SJSA1 (cell line): ENCODE data around the gene COL8A2. TPM values are rescaled to one million over a fixed set of nuclear protein-coding genes. Genes with fewer than 3 reads are reported as not detected.

Source experiments
- DNase-seq, 2 experiments: peaks; one replicate each; pipeline ENCODE4 v3.0.0-alpha.2; 2015 to 2020; ENCODE audit warnings: low spot score in 2 of 2, low read depth in 1 of 2
- H3K27ac ChIP-seq: fragments of 250-450 bp; sonication (Bioruptor Pico); 2 replicates; pipeline ENCODE4 v1.5.1; 2020; ENCODE audit warnings: mild to moderate bottlenecking, moderate library complexity
- H3K27me3 ChIP-seq: fragments of 250-450 bp; sonication (Bioruptor Pico); replicated peaks from 2 replicates; pipeline ENCODE4 v1.5.1; 2020; ENCODE audit warnings: mild to moderate bottlenecking, moderate library complexity
- H3K36me3 ChIP-seq: fragments of 250-450 bp; sonication (Bioruptor Pico); 2 replicates; pipeline ENCODE4 v1.5.1; 2020; ENCODE audit warnings: mild to moderate bottlenecking
- H3K4me1 ChIP-seq: fragments of 250-450 bp; sonication (Bioruptor Pico); replicated peaks from 2 replicates; pipeline ENCODE4 v1.6.1; 2021; ENCODE audit warnings: mild to moderate bottlenecking
- H3K4me3 ChIP-seq: fragments of 250-450 bp; sonication (Bioruptor Pico); 2 replicates; pipeline ENCODE4 v1.5.1; 2020; ENCODE audit warnings: mild to moderate bottlenecking
- H3K9me3 ChIP-seq: fragments of 250-450 bp; sonication (Bioruptor Pico); replicated peaks from 2 replicates; pipeline ENCODE4 v1.5.1; 2020; ENCODE audit warnings: mild to moderate bottlenecking
- total RNA-seq: library from RNA; depleted of rRNA; stranded (reverse); fragments of >200 nt; shearing (Covaris generic); gene quantifications from 2 replicates; pipeline ENCODE4 v1.2.3, GENCODE V29; 2014

The COL8A2 gene
- total RNA-seq, 1 experiment from 2014 or later, result 1.1 TPM

DNA sequence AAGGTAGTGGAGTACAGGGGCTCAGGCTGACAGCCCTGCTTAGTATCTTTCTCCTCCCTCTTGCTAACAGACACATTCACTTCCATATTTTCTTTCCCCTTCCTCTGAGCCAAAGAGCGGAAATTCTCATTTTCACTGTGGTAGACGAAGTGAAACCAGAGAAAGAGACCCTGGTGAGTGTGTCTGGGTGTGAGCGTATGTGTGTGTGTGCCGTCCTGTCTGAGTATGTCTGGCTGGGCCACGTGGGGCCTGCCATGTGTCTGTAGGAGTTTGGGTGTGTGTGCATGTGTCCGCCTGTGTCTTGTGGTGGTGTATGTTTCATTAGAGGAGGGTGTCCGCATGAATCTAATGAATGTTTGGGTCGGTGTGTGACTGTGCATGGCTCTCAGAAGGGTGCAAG lies 1.7 kb downstream of the COL8A2 start:
- Histone ChIP-seq H3K9me3 (no peaks in the 10 kb centered on the region), H3K27me3 (peaks cover 13% of the 10 kb centered on the region), H3K4me1 (peaks cover 18% of the 10 kb centered on the region), H3K27ac (no peak overlapping the region), H3K36me3 (no peaks in the 10 kb centered on the region), H3K4me3 (no peak overlapping the region)
- no peak for DNase-seq

DNA sequence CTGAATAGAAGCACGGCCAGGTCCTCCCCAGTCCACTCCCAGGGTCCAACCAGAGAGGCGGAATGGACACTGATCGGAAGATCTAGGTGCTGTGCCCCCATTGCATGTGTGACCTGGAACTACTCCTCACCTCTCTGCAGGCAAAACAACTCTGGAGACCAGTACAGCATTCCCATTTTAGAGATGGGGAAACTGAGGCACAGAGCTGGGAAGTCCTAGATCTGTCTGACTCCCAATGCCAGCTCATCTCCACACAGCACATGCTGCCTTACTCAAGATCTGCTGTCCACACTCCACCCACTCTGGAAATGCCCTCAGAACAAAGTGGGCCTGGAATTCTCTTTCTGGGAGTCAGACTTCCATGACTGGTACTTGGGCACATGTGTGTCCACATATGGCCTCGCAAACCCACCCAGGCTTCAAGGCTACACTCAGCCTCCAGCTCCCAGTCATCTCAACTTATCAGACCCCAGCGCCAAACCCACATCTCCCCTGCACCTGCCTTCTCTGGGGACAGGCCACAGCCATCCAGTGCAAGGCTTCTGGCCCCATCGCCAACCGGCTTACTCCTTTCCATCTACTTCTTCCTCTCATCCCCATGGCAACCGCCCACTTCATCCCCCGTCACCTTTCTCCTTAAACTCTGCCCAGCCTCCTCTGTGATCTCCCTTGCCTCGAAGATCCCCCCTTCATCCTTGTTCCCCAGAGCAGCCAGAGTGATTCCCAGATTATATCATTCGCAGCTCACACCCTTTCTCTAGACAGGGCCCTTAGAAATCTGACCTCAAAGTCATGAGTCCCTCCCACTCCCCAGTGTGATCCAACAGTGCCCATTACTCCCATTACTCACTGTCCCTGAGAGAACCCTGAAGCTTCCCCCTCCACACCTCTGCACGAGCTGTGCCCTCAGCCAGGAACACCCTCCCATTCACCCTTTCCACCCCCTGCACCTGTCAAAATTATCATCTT lies 2.7 kb downstream of the COL8A2 start:
- peaks cover 18% of the 10 kb centered on the region for H3K4me1 ChIP-seq
- H3K36me3 ChIP-seq, result no peaks in the 10 kb centered on the region
- no peak overlapping the region for H3K27ac ChIP-seq
- H3K4me3 ChIP-seq, result no peak overlapping the region
- peaks cover 13% of the 10 kb centered on the region for H3K27me3 ChIP-seq
- DNase-seq, result no peak
- no peaks in the 10 kb centered on the region for H3K9me3 ChIP-seq

DNA sequence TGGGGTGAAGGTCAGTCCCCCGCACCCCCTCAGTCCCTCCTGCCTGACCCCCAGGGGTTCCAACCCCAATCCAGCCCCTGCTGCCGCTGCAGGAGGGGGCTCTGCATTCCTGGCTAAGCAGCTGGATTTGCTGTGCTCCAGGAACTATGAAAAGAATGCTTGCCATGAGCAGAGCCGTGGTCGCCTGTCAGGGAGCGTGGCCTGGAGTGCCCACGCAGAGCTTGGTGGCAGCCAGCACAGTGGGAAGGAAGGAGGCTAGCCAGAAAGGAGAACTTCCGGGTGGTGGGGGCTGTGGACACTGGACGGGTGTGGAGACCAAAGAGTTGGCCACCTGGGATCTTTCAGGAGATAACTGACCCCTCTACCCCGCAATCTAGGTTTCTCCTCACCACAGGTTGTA lies 5.6 kb downstream of the COL8A2 start:
- Histone ChIP-seq H3K36me3 (no peaks in the 10 kb centered on the region), H3K4me3 (no peak overlapping the region), H3K9me3 (no peaks in the 10 kb centered on the region), H3K27me3 (peaks cover 5% of the 10 kb centered on the region; the same call in 1 of the 2 replicates), H3K4me1 (peaks cover 28% of the 10 kb centered on the region), H3K27ac (no peak overlapping the region)
- no peak for DNase-seq

DNA sequence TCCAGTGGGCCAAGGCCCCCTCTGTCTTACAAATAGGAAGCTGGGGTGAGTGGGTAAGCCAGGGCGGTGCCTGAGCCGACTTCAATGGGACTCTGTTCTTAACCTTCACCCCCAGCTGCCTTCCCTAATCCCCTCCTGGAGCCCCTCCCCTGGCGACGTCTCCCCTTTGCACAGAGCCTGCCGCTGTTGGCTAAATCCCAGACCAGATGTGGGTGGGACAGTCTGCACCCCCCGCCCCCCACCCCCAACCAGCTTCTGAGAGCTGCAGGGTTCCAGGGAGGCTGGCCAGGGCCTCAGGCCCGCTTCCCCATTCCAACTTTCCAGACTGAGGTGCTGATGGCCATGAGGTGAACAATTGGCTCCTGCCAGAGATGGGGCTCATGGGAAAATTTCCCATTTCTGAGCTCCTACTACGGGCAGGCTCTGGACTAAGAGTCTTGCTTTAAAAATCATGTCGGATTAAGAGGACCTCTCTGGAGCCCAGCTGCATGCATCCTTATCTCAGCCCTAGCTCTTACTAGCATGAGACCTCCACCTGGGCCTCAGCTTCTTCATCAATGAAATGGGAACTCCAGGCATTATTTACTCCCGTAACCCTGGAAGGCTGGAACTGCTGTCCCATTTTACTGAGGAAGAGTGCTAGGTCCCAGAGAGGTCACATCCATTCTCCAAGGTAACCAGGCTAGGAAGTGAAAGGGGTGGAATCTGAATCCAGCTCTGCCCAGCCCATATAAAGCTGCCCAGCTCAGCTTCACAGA lies 6.4 kb downstream of the COL8A2 start:
- Histone ChIP-seq H3K36me3 (no peaks in the 10 kb centered on the region), H3K4me1 (peaks cover 29% of the 10 kb centered on the region), H3K27ac (no peak overlapping the region), H3K9me3 (no peaks in the 10 kb centered on the region), H3K4me3 (no peak overlapping the region), H3K27me3 (no peaks in the 10 kb centered on the region)
- DNase-seq, result no peak

DNA sequence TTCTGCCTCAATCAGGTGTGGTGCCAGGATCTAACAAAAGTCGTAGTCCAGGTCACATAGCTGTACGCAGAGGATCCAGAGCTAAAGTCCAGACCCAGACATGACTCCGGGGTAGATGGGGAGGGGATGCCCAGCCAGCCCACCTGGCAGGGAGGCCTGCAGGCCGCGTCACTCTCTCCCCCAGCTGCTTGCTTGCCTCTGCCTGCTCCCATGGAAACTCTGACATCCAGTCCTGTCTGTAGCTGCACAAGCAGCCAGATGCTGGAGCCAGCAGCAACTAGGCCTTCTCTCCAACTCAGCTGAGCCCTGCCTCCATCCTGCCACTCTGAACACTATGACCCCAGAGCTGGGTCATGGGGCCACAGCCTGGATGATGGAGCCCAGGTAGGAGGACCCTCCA lies 8.1 kb downstream of the COL8A2 start:
- no peaks in the 10 kb centered on the region for H3K27me3 ChIP-seq
- peaks cover 29% of the 10 kb centered on the region for H3K4me1 ChIP-seq
- no peaks in the 10 kb centered on the region for H3K9me3 ChIP-seq
- DNase-seq, result no peak
- no peak overlapping the region for H3K27ac ChIP-seq
- no peaks in the 10 kb centered on the region for H3K36me3 ChIP-seq
- H3K4me3 ChIP-seq, result no peak overlapping the region

DNA sequence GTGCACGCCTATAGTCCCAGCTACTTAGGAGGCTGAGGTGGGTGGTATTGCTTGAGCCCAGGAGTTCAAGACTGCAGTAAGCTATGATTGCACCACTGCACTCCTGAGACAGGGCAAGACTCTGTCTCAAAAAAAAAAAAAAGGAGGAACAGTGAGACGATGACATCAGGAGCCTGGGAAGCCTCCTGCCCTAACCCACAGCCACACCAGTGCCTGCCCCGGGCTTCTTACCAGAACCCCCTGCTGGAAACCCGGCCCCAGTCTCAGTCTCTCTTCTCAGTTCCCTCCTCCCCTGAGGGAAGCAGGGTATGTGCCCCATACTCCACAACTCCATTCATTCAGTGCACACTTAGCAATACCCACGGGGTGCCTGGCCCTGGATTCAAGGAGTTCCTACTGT lies 9.1 kb downstream of the COL8A2 start:
- H3K27ac ChIP-seq, result no peak overlapping the region; the same call in 1 of the 2 replicates
- DNase-seq, result no peak
- H3K4me1 ChIP-seq, result peaks cover 29% of the 10 kb centered on the region
- H3K27me3 ChIP-seq, result no peaks in the 10 kb centered on the region
- H3K4me3 ChIP-seq, result no peak overlapping the region
- no peaks in the 10 kb centered on the region for H3K36me3 ChIP-seq
- no peaks in the 10 kb centered on the region for H3K9me3 ChIP-seq

DNA sequence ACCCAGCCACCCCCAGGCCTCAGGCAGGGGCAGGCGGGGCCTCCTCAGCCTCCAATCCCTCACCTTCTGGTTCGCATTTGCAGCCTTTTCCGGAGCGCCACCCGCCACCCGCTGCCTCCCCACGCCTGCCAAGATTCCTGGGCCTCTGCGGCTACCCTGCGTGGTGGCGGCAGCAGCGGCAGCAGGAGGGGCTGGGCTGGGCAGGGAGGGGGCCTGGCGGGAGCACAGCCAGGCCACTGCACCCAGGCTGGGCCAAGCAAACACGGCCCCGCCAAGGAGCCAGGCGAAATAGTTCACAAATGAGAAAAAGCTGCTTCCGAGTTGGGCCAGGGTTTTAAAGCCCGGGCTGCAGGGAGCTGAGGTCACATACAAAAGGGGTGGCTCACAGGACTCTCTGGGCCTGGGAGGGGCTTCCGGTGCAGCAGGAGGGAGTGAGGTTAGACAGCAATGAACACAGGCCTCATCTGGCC lies 9.8 kb downstream of the COL8A2 start:
- H3K27ac ChIP-seq, result peak overlapping the region; percentile 45
- H3K9me3 ChIP-seq, result no peaks in the 10 kb centered on the region
- H3K27me3 ChIP-seq, result no peaks in the 10 kb centered on the region
- peak; percentile 60 to 71 for DNase-seq
- peaks cover 29% of the 10 kb centered on the region for H3K4me1 ChIP-seq
- no peaks in the 10 kb centered on the region for H3K36me3 ChIP-seq
- no peak overlapping the region for H3K4me3 ChIP-seq

DNA sequence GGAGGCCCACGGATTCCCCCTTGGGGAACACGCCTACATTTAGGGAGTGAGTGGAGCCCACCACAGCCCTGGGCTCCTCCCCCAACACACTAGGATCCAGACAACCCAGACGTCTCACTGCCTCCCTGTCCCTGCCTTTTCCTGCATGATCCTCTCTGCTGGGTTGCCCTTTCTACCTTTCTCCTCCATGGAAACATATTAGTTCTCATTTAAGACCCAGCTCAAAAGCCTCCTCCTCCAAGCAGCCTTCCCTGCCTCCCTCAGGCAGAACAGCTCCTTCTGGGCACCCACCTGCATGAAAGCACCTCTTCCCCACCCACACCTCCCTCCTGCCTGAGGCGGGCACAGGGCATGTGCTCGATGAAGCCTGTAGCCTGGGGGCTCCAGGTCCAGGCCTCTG lies 10.7 kb downstream of the COL8A2 start:
- no peak for DNase-seq
- H3K27me3 ChIP-seq, result no peaks in the 10 kb centered on the region
- H3K27ac ChIP-seq, result no peak overlapping the region
- peaks cover 27% of the 10 kb centered on the region for H3K4me1 ChIP-seq
- H3K36me3 ChIP-seq, result no peaks in the 10 kb centered on the region
- H3K4me3 ChIP-seq, result no peak overlapping the region
- no peaks in the 10 kb centered on the region for H3K9me3 ChIP-seq

DNA sequence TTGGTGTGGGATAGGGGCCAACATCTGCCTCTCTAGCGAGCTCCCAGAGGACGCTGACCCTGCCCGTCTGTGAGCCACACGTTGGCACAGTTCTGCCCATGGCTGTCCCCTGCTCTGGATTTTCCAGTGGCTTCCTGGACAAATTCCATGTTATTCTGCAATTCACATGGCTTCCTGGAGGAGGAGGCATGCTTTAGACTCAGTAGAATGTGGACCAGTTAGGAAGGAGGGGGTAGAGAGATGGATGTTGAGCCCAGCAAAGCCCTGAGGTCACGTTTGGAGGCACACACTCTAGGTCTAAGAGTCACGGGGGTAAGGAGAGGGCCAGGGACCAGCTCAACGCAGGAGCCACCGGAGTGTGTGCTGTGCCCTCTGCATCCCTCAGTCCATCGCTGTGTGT lies 12.2 kb downstream of the COL8A2 start:
- H3K36me3 ChIP-seq, result no peaks in the 10 kb centered on the region
- DNase-seq, result no peak
- H3K27me3 ChIP-seq, result no peaks in the 10 kb centered on the region
- peaks cover 39% of the 10 kb centered on the region for H3K4me1 ChIP-seq
- no peaks in the 10 kb centered on the region for H3K9me3 ChIP-seq
- no peak overlapping the region for H3K27ac ChIP-seq
- no peak overlapping the region for H3K4me3 ChIP-seq

DNA sequence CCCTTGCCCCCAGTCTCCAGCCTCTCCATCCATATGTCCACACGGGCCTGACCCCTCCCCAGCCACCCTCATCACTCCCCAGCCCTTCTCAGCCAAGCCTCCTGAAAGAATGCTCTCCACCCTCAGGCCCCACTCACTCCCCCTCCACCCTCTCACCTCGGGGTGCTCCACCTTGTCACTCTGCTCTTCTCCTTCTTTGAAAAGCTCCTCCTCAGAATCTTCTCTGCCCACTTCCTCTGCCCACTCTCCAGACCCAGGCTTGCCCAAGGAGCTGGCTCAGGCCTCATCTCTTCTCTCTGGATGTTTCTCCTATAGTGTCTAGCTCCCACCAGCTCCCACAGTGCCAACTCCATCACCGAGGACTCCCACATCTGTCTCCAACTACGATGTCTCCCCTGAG lies 13.9 kb downstream of the COL8A2 start:
- no peak for DNase-seq
- no peaks in the 10 kb centered on the region for H3K9me3 ChIP-seq
- no peaks in the 10 kb centered on the region for H3K36me3 ChIP-seq
- H3K27ac ChIP-seq, result no peak overlapping the region
- H3K27me3 ChIP-seq, result no peaks in the 10 kb centered on the region
- H3K4me3 ChIP-seq, result no peak overlapping the region
- peaks cover 39% of the 10 kb centered on the region for H3K4me1 ChIP-seq

DNA sequence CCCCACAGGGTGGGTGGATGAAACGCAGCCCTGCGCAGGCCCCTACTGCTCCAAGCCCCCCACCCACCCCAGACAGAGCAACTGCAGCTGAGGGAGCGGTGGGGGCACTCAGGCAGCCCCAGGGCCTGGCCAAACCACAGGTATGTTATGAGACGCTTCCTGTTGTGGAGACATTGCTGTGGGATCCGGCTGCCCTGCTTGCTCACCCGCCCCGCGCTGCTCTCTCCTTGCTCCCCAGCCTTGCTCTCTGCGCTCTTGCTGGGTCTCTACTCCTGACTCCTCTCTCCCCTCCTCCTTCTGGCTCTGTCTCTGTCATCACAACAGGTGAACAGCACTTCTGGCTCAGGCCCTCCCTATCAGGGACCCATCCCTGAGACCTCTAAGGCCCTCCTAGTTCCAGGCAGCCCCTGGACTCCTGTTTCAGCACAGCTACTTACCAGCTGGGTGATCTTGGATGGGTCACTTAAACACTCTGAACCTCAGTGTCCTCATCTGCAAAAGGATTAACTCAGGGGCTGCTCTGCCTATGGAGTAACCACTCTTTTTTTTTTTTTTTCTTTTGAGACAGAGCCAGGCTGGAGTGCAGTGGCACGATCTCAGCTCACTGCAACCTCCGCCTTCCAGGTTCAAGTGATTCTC lies 15.9 kb downstream of the COL8A2 start:
- no peak overlapping the region for H3K4me3 ChIP-seq
- no peaks in the 10 kb centered on the region for H3K36me3 ChIP-seq
- H3K4me1 ChIP-seq, result peaks cover 21% of the 10 kb centered on the region
- H3K27ac ChIP-seq, result peak overlapping the region; percentile 69
- H3K27me3 ChIP-seq, result no peaks in the 10 kb centered on the region
- H3K9me3 ChIP-seq, result no peaks in the 10 kb centered on the region
- DNase-seq, result peak; percentile 81 to 88

DNA sequence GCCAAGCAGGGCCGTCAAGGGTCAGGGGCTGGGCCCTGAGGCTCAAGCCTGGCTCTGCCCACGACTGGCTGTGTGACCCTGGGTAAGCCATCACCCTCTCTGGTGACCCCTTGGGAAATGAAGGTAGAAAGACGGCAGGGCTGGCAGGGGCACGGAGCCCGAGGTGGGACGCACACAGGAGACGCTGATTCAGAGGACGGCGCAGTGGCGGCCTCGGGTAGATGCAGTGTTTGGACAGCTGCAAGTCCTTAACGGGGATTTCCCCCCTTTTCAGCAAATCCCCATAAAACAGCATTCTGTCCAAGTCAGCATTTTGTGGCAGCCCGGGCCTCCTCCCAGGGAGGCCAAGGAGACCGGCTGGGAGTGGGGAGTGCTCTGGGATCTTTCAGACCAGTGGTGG lies 16.7 kb downstream of the COL8A2 start:
- DNase-seq, result peak; percentile 88 to 90
- Histone ChIP-seq H3K4me1 (peaks cover 21% of the 10 kb centered on the region), H3K36me3 (no peaks in the 10 kb centered on the region), H3K27me3 (no peaks in the 10 kb centered on the region), H3K27ac (peak overlapping the region; percentile 69), H3K9me3 (no peaks in the 10 kb centered on the region), H3K4me3 (no peak overlapping the region)

DNA sequence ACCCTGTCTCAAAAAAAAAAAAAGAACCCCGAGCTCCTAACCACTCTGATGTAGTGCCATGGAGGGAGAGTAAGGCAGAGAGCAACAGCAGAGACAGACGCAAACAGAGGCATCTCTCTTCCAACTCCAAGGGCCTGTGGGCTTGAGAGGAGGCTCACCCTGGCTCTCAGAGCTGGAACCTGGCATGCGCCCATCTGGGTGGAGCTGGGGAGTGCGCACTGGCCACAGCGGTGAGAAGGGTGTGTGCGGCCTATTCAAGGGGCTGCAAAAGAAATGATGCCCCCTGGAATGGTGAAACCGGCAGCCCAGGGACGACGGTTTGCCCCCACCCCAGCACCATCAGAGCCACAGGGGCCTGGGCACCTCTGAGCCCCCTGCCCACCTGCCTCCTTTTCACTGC lies 17.6 kb downstream of the COL8A2 start:
- no peaks in the 10 kb centered on the region for H3K27me3 ChIP-seq
- H3K36me3 ChIP-seq, result no peaks in the 10 kb centered on the region
- H3K4me1 ChIP-seq, result peaks cover 21% of the 10 kb centered on the region
- no peak overlapping the region for H3K27ac ChIP-seq
- no peak for DNase-seq
- H3K4me3 ChIP-seq, result no peak overlapping the region
- no peaks in the 10 kb centered on the region for H3K9me3 ChIP-seq
